GM10248 (cell line): ENCODE data around the gene SOCS6.

ENCODE experiments used
- CTCF ChIA-PET: fragments of 300-600 bp; sonication (Branson Sonifier 250); formaldehyde crosslinking; extraction: SDS; loops from one replicate; lab custom pipeline; 2021; ENCODE audit warnings: antibody characterized with exemption; lab: Yijun Ruan, JAX
- POLR2A ChIA-PET: fragments of 350-650 bp; sonication (Branson Sonifier 250); formaldehyde crosslinking; extraction: SDS; loops from one replicate; lab custom pipeline; 2020; ENCODE audit warnings: antibody characterized with exemption; lab: Yijun Ruan, JAX
- DNase-seq: peaks from one replicate; pipeline ENCODE4 v3.0.0; 2012; ENCODE audit errors: extremely low spot score
- CTCF ChIP-seq: IDR thresholded peaks from 2 replicates; pipeline ENCODE4 v1.5.1; 2012; ENCODE audit warnings: mild to moderate bottlenecking, low read depth; ENCODE audit errors: extremely low read depth, missing control alignments, control extremely low read depth

SOCS6 gene

GRCh38 chr18:70319187-70319586 is 30.3 kb downstream of the SOCS6 start:
- POLR2A ChIA-PET: no interaction called here
- TF ChIP-seq CTCF: no peak
- CTCF ChIA-PET: interaction anchor here (1.0 to 1.8 kb wide), 2 partner anchors 24 to 41 kb away, joined by 3 to 4 read pairs; no protein-coding TSS in a partner anchor
- no peak for DNase-seq

GRCh38 chr18:70321616-70322015 is 32.8 kb downstream of the SOCS6 start:
- POLR2A ChIA-PET: no interaction called here
- TF ChIP-seq CTCF: no peak
- CTCF ChIA-PET: interaction anchor here (0.7 kb wide), 1 partner anchor 19 kb away, joined by 3 read pairs; no protein-coding TSS in a partner anchor
- no peak for DNase-seq

- no peak for DNase-seq
- CTCF ChIA-PET: interaction anchor here (0.7 kb wide), 1 partner anchor 18 kb away, joined by 3 read pairs; no protein-coding TSS in a partner anchor
- TF ChIP-seq CTCF: no peak
- POLR2A ChIA-PET: no interaction called here
Measured at GRCh38 chr18:70322385-70322784, 33.5 kb downstream of the SOCS6 start.

GRCh38 chr18:70322928-70323327 is 34.1 kb downstream of the SOCS6 start:
- ChIA-PET CTCF (interaction anchor here (1.3 to 1.5 kb wide), 2 partner anchors 8 to 11 kb away, joined by 5 to 6 read pairs; no protein-coding TSS in a partner anchor), POLR2A (no interaction called here)
- no peak for TF ChIP-seq CTCF
- DNase-seq: no peak

- ChIA-PET POLR2A (no interaction called here), CTCF (interaction anchor here (1.1 kb wide), 1 partner anchor 10 kb away, joined by 5 read pairs; no protein-coding TSS in a partner anchor)
- DNase-seq: no peak
- TF ChIP-seq CTCF: no peak
Measured at GRCh38 chr18:70324897-70325296, 36.1 kb downstream of the SOCS6 start.

- POLR2A ChIA-PET: no interaction called here
- CTCF ChIA-PET: interaction anchor here (1.1 kb wide), 1 partner anchor 9 kb away, joined by 5 read pairs; no protein-coding TSS in a partner anchor
Measured at GRCh38 chr18:70326255-70326654, 37.4 kb downstream of the SOCS6 start.

More at GRCh38 chr18:70326255-70326654, 37.4 kb downstream of the SOCS6 start:
- DNase-seq: no peak
- TF ChIP-seq CTCF: no peak
